ENCODE results near the gene EIF2A. TPM values are rescaled to one million over a fixed set of nuclear protein-coding genes. Genes with fewer than 3 reads are reported as not detected.

Gene EIF2A
- 150 and 182 TPM in 2 replicates for total RNA-seq

GRCh38 chr3:150546226-150547044 is at the start of gene EIF2A, which contains the start of gene SERP1:
EIF2A (plus strand) TSS chr3:150546787; CDS start chr3:150546803, 16 bp downstream.
SERP1 (minus strand) TSS chr3:150546496; CDS start chr3:150546135, 361 bp downstream.

GRCh38 chr3:150603153-150603979 is 56.8 kb downstream of the EIF2A start, which contains the start of gene SELENOT:
SELENOT (plus strand) TSS chr3:150603321; CDS start chr3:150603363, 42 bp downstream.

Other genes with a start within 250 kb of the EIF2A start
- gene TSC22D2, start 138.5 kb upstream of the EIF2A start, total RNA-seq, result 6.1 and 7.7 TPM in 2 replicates
- gene SERP1, start 291 bp upstream of the EIF2A start, total RNA-seq, result 150 and 231 TPM in 2 replicates
- 79.4 and 106 TPM in 2 replicates for gene SELENOT, start 56.5 kb downstream of the EIF2A start, total RNA-seq
- under 0.01 TPM in 1 of 2 replicates, not detected in the other for gene ERICH6, start 157.1 kb downstream of the EIF2A start, total RNA-seq
- gene SIAH2, start 216.4 kb downstream of the EIF2A start, total RNA-seq, result 21.4 and 21.9 TPM in 2 replicates